Measurements from ENCODE around the gene SHISA5. TPM values are rescaled to one million over a fixed set of nuclear protein-coding genes. Genes with fewer than 3 reads are reported as not detected.
"Not testable (repeated sequence)": the region's sequence is repeated elsewhere in the genome, so short reads cannot be mapped to it uniquely, and the experiment has no call there.

SHISA5 gene
- total RNA-seq, 3 donors from 2014 or later: 59.9 to 88.8 (median 62.7) TPM

DNA sequence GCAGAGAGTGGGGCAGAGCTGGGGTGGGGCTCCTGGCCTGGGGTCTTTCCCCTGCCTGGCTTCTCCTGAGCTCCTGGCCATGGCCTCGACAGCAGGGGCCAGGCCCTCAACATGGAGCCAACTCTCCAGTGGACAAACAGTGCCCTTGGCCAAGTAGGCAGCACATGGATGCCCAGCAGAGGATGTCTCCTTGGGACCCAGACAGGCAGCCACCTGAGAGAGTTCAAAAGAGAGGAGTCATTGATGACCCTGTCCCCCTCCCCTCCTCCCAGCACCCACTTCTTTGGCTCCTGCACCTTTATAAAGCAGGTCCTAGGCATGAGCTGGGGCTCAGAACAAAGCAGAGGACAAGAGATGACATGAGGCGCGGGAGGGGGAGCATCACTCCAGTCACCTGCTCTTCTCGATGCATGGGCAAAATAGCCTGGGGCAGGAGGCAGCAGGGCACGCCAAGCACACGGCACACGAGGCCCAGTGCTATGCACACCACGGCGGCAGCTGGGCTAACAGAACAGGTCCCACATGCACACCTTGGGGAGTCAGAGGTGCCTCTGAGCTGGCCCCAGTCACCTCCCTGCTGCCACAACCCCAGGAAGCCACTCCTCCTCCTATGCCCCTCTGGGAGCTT lies 27.4 kb downstream of the SHISA5 start:
- Mint-ChIP-seq H3K27me3 (ENCODE audit: low read depth) (no peaks in the 10 kb centered on the region), H3K4me1 (ENCODE audit: low read depth) (peaks cover 62% of the 10 kb centered on the region), H3K36me3 (ENCODE audit: insufficient read depth) (peaks cover 1% of the 10 kb centered on the region), H3K4me3 (no peak overlapping the region), H3K9me3 (no peaks in the 10 kb centered on the region)
- DNase-seq (no peak), ATAC-seq (no peak)

DNA sequence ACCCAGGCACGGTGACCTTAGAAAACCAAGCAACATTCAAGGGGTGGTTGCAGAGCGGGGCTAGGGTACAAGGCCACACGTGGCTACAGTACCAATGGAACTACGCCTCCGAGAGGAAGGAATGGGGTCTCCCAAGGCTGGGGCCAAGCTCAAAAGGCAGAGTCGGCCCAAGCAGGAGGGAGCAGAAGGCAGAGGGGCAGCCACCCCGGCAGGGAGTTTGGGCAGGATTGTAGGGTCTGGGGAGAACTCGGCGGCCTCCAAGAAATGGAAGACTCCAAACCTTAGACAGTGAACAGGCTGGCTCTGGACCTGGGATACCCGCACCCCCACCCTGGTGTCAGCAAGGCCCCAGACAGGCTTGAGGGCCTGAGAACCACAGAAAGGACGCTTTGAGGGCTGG lies 28.8 kb downstream of the SHISA5 start:
- Mint-ChIP-seq H3K36me3 (ENCODE audit: insufficient read depth) (peaks cover under 1% of the 10 kb centered on the region), H3K9me3 (no peaks in the 10 kb centered on the region), H3K4me3 (no peak overlapping the region), H3K27me3 (ENCODE audit: low read depth) (no peaks in the 10 kb centered on the region), H3K4me1 (ENCODE audit: low read depth) (peaks cover 67% of the 10 kb centered on the region)
- no peak for ATAC-seq
- DNase-seq: no peak

- no peak for DNase-seq
- H3K36me3 Mint-ChIP-seq (ENCODE audit: insufficient read depth): peaks cover 3% of the 10 kb centered on the region
- no peak overlapping the region for H3K4me3 Mint-ChIP-seq
- peaks cover 70% of the 10 kb centered on the region for H3K4me1 Mint-ChIP-seq (ENCODE audit: low read depth)
- H3K27me3 Mint-ChIP-seq (ENCODE audit: low read depth): no peaks in the 10 kb centered on the region
- no peaks in the 10 kb centered on the region for H3K9me3 Mint-ChIP-seq
- no peak for ATAC-seq
Observed at GRCh38 chr3:48474619-48475018, 29.4 kb downstream of the SHISA5 start.

DNA sequence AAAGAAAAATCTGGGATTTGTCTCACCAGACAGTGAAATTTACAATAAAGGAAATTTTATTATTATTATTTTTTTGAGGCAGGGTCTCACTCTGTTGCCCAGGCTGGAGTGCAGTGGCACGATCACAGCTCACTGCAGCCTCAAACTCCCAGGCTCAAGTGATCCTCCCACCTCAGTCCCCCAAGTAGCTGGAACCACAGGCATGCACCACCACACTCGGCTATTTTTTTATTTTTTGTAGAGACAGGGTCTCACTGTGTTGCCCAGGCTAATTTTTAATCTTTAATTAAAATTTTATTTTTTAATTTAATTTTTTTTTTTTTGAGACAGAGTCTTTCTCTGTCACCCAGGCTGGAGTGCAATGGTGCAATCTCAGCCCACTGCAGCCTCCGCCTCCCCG lies 29.9 kb downstream of the SHISA5 start:
- not testable (repeated sequence) for H3K36me3 Mint-ChIP-seq (ENCODE audit: insufficient read depth); DNase-seq; H3K4me3 Mint-ChIP-seq; ATAC-seq; H3K27me3 Mint-ChIP-seq (ENCODE audit: low read depth); H3K9me3 Mint-ChIP-seq
- peaks cover 70% of the 10 kb centered on the region for H3K4me1 Mint-ChIP-seq (ENCODE audit: low read depth)

DNA sequence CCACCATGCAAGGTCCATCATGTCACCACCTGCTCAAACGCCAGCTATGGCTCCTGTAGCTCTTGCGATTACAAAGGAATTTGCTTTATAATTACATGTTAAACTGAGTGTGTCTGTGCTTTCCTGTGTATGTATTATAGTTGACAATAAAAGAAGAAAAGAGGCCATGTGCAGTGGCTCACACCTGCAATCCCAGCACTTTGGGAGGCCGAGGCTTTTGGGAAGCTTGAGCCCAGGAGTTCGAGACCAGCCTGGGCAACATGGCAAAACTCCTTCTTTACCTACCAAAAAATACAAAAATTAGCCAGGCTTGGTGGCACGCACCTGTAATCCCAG lies 30.4 kb downstream of the SHISA5 start:
- H3K4me1 Mint-ChIP-seq (ENCODE audit: low read depth): peaks cover 70% of the 10 kb centered on the region
- H3K36me3 Mint-ChIP-seq (ENCODE audit: insufficient read depth): peaks cover 10% of the 10 kb centered on the region
- ATAC-seq (no peak), DNase-seq (no peak)
- H3K9me3 Mint-ChIP-seq: no peaks in the 10 kb centered on the region
- H3K27me3 Mint-ChIP-seq (ENCODE audit: low read depth): no peaks in the 10 kb centered on the region
- H3K4me3 Mint-ChIP-seq: peak overlapping the region; percentile 78

- Mint-ChIP-seq H3K4me1 (ENCODE audit: low read depth) (peaks cover 69% of the 10 kb centered on the region), H3K9me3 (no peaks in the 10 kb centered on the region), H3K4me3 (peak overlapping the region; percentile 78), H3K27me3 (ENCODE audit: low read depth) (no peaks in the 10 kb centered on the region), H3K36me3 (ENCODE audit: insufficient read depth) (peaks cover 11% of the 10 kb centered on the region)
- peak; percentile 89 for DNase-seq
- ATAC-seq: peak; percentile 89 to 90
Observed at GRCh38 chr3:48472923-48473616, 30.9 kb downstream of the SHISA5 start.

- DNase-seq: no peak
- Mint-ChIP-seq H3K27me3 (ENCODE audit: low read depth) (no peaks in the 10 kb centered on the region), H3K4me1 (ENCODE audit: low read depth) (peaks cover 69% of the 10 kb centered on the region), H3K36me3 (ENCODE audit: insufficient read depth) (peaks cover 16% of the 10 kb centered on the region), H3K9me3 (no peaks in the 10 kb centered on the region), H3K4me3 (peak overlapping the region; percentile 78)
- peak; percentile 16 to 31 for ATAC-seq
Observed at GRCh38 chr3:48472673-48472922, 31.4 kb downstream of the SHISA5 start.

DNA sequence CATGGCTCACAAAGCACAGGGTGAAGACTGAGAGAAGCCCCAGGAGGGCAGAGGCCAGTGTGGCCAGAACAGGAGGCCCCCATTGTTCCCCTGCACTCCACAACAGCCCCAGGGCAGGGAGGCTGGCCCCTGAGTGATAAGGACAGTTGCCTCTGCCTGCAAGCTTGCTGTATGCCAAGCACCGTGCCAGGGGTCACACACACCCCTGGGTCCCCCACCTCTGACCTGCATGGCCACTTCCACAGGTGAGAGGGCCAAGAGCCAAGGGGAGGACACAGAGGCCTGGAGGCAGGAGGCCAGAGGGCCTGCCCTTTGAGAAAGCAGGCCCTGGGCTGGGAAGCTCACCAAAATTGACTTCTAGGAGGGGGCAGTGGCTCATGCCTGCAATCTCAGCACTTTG lies 33.7 kb downstream of the SHISA5 start:
- H3K36me3 Mint-ChIP-seq (ENCODE audit: insufficient read depth): peaks cover 22% of the 10 kb centered on the region
- ATAC-seq (no peak), DNase-seq (no peak)
- H3K4me3 Mint-ChIP-seq: peak overlapping the region; percentile 29
- no peaks in the 10 kb centered on the region for H3K9me3 Mint-ChIP-seq
- H3K27me3 Mint-ChIP-seq (ENCODE audit: low read depth): no peaks in the 10 kb centered on the region
- peaks cover 69% of the 10 kb centered on the region for H3K4me1 Mint-ChIP-seq (ENCODE audit: low read depth)

DNA sequence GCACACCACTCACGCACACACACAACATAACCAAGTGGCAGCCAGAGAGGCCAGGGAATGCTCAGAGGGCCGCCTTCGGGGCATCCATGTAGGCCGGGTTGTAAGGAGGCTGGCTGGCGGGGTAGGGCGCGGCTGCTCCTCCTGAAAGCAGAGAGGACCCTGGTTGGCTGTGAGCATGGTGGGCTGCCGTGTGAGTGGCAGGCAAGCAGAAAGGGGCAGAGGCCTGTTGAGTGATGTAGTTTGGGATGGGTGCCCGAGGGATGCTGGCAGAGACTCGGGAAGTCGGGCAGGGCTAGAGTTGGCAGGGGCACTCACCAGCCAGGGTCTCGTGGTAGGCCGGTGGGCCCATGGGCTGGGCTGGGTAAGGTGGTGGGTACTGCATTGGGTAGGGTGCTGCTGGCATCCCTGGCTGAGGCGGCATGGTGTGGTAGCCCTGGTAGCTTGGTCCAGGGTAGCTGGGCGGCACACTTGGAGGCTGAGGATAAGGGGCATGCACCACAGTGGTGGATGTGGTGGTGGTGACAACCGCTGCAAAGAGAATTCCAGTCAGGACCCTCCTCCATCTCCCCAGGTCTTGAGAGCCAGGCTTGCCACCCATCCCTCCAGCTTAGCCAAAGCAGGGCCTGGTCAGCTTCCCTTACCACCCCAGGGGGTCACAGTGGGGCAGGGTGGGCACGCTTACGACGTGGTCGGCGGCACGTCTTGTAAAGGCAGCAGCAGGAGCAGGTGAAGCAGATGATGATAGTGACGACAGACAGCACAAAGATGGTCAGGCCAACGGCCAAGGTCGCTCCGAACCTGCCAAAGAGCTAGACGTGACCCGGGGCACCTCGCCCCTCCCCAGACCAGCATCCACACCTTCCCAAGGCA lies 34.7 kb downstream of the SHISA5 start:
- no peaks in the 10 kb centered on the region for H3K9me3 Mint-ChIP-seq
- H3K4me3 Mint-ChIP-seq: peak overlapping the region; percentile 54
- no peak for DNase-seq

DNA sequence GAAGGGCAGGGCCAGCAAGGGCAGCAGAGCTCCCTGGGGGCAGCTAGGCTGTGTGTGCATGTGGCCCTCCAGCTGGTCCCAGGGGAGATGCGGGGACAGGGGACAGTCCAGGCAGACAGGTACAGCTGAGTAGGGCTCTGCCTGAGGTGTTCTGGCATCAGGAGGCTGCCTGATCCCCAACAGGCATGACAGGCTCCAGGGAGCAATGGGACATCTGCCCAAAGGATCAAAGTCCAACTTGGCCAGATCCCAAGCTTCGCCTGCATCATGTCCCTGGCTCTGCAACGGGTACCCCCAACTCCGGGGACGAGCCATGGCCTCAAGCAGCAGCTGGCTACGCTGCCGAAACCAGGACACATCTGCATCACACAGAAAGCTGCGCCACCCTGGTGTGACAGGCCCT lies 35.6 kb downstream of the SHISA5 start:
- H3K36me3 Mint-ChIP-seq (ENCODE audit: insufficient read depth): peaks cover 22% of the 10 kb centered on the region
- no peaks in the 10 kb centered on the region for H3K27me3 Mint-ChIP-seq (ENCODE audit: low read depth)
- no peaks in the 10 kb centered on the region for H3K9me3 Mint-ChIP-seq
- ATAC-seq (no peak), DNase-seq (no peak)
- H3K4me1 Mint-ChIP-seq (ENCODE audit: low read depth): peaks cover 58% of the 10 kb centered on the region
- H3K4me3 Mint-ChIP-seq: peak overlapping the region; percentile 92

More for the DNA sequence above, 34.7 kb downstream of the SHISA5 start:
- H3K4me1 Mint-ChIP-seq (ENCODE audit: low read depth): peaks cover 63% of the 10 kb centered on the region
- no peaks in the 10 kb centered on the region for H3K27me3 Mint-ChIP-seq (ENCODE audit: low read depth)
- no peak for ATAC-seq
- peaks cover 22% of the 10 kb centered on the region for H3K36me3 Mint-ChIP-seq (ENCODE audit: insufficient read depth)

- Mint-ChIP-seq H3K27me3 (ENCODE audit: low read depth) (no peaks in the 10 kb centered on the region), H3K9me3 (no peaks in the 10 kb centered on the region), H3K4me3 (peak overlapping the region; percentile 92), H3K36me3 (ENCODE audit: insufficient read depth) (peaks cover 22% of the 10 kb centered on the region), H3K4me1 (ENCODE audit: low read depth) (peaks cover 52% of the 10 kb centered on the region)
- DNase-seq (no peak), ATAC-seq (no peak)
Observed at GRCh38 chr3:48467473-48468267, 36.3 kb downstream of the SHISA5 start.

- Mint-ChIP-seq H3K36me3 (ENCODE audit: insufficient read depth) (peaks cover 22% of the 10 kb centered on the region), H3K27me3 (ENCODE audit: low read depth) (no peaks in the 10 kb centered on the region), H3K4me3 (peak overlapping the region; percentile 92), H3K9me3 (no peaks in the 10 kb centered on the region), H3K4me1 (ENCODE audit: low read depth) (peaks cover 51% of the 10 kb centered on the region)
- DNase-seq: no peak
- no peak for ATAC-seq
Observed at GRCh38 chr3:48467110-48467454, 36.9 kb downstream of the SHISA5 start.

GRCh38 chr3:48466386-48467109 lies 37.4 kb downstream of the SHISA5 start:
- H3K27me3 Mint-ChIP-seq (ENCODE audit: low read depth): no peaks in the 10 kb centered on the region
- DNase-seq (no peak), ATAC-seq (peak; percentile 24 to 46)
- H3K36me3 Mint-ChIP-seq (ENCODE audit: insufficient read depth): peaks cover 22% of the 10 kb centered on the region
- peak overlapping the region; percentile 92 for H3K4me3 Mint-ChIP-seq
- no peaks in the 10 kb centered on the region for H3K9me3 Mint-ChIP-seq
- H3K4me1 Mint-ChIP-seq (ENCODE audit: low read depth): peaks cover 51% of the 10 kb centered on the region

Data from activated T-cell treated with anti-CD3 and anti-CD28 coated beads, Interleukin-2, amount 50 U/mL, for 4 hours (primary cell).